ENCODE measurements around the gene KCNK4. TPM values are rescaled to one million over a fixed set of nuclear protein-coding genes. Genes with fewer than 3 reads are reported as not detected.

The KCNK4 gene
- total and polyA plus RNA-seq, 12 donors: 0.10 to 0.54 TPM; not detected in 10

DNA sequence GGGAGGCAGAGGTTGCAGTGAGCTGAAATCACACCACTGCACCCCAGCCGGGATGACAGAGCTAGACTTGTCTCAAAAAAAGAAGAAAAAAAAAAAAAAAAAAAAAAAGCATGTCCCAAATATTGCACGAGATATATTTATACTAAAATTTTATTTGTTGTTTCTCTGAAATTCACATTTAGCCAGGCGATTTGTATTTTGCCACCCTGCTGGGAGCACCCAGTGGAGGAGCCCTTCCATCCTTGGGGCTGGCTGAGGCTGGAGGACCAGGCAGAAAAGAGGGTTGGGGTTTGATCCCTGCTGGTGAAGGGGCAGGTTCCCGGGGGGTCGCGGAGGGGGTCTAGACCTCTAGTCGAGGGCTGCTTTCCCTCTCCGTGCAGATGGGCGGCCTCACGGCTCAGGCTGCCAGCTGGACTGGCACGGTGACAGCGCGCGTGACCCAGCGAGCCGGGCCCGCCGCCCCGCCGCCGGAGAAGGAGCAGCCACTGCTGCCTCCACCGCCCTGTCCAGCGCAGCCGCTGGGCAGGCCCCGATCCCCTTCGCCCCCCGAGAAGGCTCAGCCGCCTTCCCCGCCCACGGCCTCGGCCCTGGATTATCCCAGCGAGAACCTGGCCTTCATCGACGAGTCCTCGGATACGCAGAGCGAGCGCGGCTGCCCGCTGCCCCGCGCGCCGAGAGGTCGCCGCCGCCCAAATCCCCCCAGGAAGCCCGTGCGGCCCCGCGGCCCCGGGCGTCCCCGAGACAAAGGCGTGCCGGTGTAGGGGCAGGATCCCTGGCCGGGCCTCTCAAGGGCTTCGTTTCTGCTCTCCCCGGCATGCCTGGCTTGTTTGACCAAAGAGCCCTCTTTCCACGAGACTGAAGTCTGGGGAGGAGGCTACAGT lies 8.1 kb downstream of the KCNK4 start:
- 3 to 44% (median 11%) methylated on average over 3 to 60 of the region's 60 CpGs for WGBS, 4 donors
- Histone ChIP-seq H3K4me3 (peak overlapping the region in 2 of 4 donors; percentile 30 to 43), H3K27me3 (peaks cover 36% of the 10 kb centered on the region), H3K9me3 (replicated peaks in 1 of 3) (no peaks in the 10 kb centered on the region), H3K4me1 (replicated peaks in 1 of 2) (peaks cover 23 to 30% of the 10 kb centered on the region in 2 donors), H3K36me3 (replicated peaks in 1 of 2) (no peaks in the 10 kb centered on the region), H3K27ac (no peak overlapping the region)
- DNase-seq: peak in 6 of 7 donors; percentile 62 to 75 (median 74)
- TF ChIP-seq POLR2A (IDR thresholded peaks at IDR 0.05): peak in 1 of 2 donors; percentile 8
- TF ChIP-seq, protein P1, sequence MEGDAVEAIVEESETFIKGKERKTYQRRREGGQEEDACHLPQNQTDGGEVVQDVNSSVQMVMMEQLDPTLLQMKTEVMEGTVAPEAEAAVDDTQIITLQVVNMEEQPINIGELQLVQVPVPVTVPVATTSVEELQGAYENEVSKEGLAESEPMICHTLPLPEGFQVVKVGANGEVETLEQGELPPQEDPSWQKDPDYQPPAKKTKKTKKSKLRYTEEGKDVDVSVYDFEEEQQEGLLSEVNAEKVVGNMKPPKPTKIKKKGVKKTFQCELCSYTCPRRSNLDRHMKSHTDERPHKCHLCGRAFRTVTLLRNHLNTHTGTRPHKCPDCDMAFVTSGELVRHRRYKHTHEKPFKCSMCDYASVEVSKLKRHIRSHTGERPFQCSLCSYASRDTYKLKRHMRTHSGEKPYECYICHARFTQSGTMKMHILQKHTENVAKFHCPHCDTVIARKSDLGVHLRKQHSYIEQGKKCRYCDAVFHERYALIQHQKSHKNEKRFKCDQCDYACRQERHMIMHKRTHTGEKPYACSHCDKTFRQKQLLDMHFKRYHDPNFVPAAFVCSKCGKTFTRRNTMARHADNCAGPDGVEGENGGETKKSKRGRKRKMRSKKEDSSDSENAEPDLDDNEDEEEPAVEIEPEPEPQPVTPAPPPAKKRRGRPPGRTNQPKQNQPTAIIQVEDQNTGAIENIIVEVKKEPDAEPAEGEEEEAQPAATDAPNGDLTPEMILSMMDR (IDR thresholded peaks at IDR 0.05): no peak
- intact Hi-C loops (cut with DNase I): loop anchor here in 1 of 2 donors (5.0 to 10.0 kb wide), 2 partner anchors 92 to 294 kb away; partner anchors contain the start of gene FERMT3

DNA sequence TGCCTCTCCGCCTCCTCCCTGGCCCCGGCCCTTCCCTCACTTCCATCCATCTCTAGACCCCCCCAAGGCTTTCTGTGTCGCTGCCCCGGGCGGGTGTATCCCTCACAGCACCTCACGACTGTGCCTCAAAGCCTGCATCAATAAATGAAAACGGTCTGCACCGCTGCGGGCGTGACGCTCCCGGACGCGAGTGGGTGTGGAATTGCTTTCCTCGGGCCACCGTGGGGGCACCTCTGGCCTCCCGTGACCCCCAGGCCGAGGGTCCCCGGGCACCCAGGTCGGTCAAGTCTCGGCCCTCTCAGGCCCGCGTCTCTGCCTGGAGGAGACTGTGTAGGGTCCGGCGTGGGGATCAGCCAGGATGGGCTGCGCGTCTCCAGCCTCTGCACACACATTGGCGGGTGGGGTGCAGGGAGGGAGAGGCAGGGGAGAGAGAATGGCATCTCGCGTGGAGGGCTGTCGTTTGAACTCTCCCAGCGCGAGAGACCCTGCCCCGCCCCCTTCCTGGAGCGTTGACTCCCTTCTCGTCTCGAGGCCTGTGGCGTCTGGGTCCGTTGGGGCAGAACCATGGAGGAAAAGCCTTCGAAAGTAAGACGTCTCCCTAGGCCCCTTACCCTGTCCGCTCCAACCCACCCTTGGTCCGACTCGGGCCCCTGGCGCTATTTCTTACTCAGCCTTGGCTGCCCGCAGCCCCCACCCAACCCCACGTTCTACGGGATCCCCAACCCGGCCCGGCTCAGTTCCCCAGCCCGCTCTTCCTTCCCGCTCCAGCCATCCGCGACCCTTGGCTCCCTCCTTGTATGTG lies 8.9 kb downstream of the KCNK4 start, which contains the start of gene CATSPERZ:
TSS of gene CATSPERZ (plus strand) at position 512 of the 802 bp plus-strand sequence. CDS start at position 565, 53 bp downstream.
- Histone ChIP-seq H3K4me1 (replicated peaks in 1 of 2) (peaks cover 24 to 35% of the 10 kb centered on the region in 2 donors), H3K9me3 (replicated peaks in 1 of 3) (no peaks in the 10 kb centered on the region), H3K36me3 (replicated peaks in 1 of 2) (no peaks in the 10 kb centered on the region), H3K27ac (no peak within 1 kb of the TSS), H3K4me3 (peak within 1 kb of the TSS in 2 of 4 donors; percentile 30 to 43), H3K27me3 (peaks cover 36% of the 10 kb centered on the region)
- WGBS, 4 donors: 11 to 14% (median 12%) methylated on average over 26 to 54 of the region's 54 CpGs
- intact Hi-C loops (cut with DNase I): loop anchor here (2.0 to 10.0 kb wide), 3 partner anchors 93 to 295 kb away; partner anchors contain the start of gene FERMT3 (in 1 of the 2)
- peak in 1 of 7 donors; percentile 54 for DNase-seq
- TF ChIP-seq POLR2A (IDR thresholded peaks at IDR 0.05): no peak
- TF ChIP-seq, protein P1 (IDR thresholded peaks at IDR 0.05): no peak

DNA sequence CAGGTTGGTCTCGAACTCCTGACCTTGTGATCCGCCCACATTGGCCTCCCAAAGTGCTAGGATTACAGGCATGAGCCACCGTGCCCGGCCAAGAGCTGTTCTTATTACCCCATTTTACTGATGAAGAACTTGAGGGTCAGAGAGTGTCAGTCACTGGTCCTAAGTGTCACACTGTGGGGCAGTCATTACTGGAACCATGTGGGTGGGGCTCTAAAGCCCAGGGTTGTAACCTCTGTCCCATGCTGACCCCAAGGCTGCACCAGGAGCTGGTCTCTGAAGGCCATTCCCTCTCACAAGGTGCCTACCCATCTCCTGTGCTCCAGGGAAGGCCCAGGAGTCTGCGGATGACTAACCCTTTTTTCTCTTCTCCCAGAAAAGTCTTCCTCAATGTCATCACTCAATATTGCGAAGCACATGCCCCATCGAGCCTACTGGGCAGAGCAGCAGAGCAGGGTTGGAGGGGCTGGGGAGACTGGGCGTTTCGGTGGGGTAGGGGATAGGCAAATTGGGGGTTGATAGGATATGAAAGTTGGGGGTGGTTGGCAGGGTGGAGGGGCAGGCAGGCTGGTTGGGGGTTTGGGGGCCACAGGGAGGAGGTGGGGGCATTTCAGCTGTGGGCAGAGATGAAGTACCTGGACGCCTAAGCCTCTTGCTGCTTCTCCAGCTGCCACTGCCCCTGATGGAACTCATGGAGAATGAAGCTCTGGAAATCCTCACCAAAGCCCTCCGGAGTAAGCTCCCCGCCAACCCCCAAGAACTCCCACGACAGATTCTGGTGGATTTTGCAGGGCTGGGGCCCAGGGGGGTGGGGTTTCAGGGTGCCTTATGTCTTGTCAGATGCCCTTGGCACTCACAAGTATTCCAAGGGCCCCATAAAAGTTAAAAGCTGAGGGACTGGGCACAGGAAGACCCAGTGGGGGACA lies 12.3 kb downstream of the KCNK4 start:
- WGBS, 4 donors: 65 to 76% (median 73%) methylated on average over 10 to 13 of the region's 13 CpGs
- intact Hi-C loops (cut with DNase I): no loop called here

More for the DNA sequence above, 12.3 kb downstream of the KCNK4 start:
- TF ChIP-seq, protein P1 (IDR thresholded peaks at IDR 0.05): no peak
- no peak for TF ChIP-seq POLR2A (IDR thresholded peaks at IDR 0.05)
- peak in 1 of 7 donors; percentile 56 for DNase-seq
- Histone ChIP-seq H3K27ac (peak overlapping the region in 3 of 5 donors; percentile 90 to 95 (median 92)), H3K36me3 (replicated peaks in 1 of 2) (no peaks in the 10 kb centered on the region), H3K27me3 (peaks cover 18% of the 10 kb centered on the region), H3K9me3 (replicated peaks in 1 of 3) (no peaks in the 10 kb centered on the region), H3K4me1 (replicated peaks in 1 of 2) (peaks cover 28 to 47% of the 10 kb centered on the region in 2 donors), H3K4me3 (no peak overlapping the region)

Data from adrenal gland (tissue), 12 donors.